ENCODE measurements around the gene TMEM131L. TPM values are rescaled to one million over a fixed set of nuclear protein-coding genes. Genes with fewer than 3 reads are reported as not detected.

The TMEM131L gene
- polyA plus RNA-seq, 3 donors = 11.2 to 58.3 (median 26.0) TPM

- H3K79me2 ChIP-seq (ENCODE audit: insufficient read depth, low read length) = peaks cover 10% of the 10 kb centered on the region
- no peak overlapping the region for H2AFZ ChIP-seq (ENCODE audit: insufficient read depth, low read depth, low read length, poor library complexity, severe bottlenecking)
- no peaks in the 10 kb centered on the region for H3K27me3 ChIP-seq (ENCODE audit: control insufficient read depth in 2 of 2, insufficient read depth in 2 of 2, low read length in 2 of 2)
- Mint-ChIP-seq H3K9me3 (no peaks in the 10 kb centered on the region), H3K36me3 (peaks cover 77 to 86% of the 10 kb centered on the region in 2 donors), H3K27ac (peak overlapping the region; percentile 48 to 87 (median 79)), H3K4me1 (peaks cover 45% of the 10 kb centered on the region), H3K4me3 (peak overlapping the region in 1 of 2 donors; percentile 52), H3K27me3 (ENCODE audit: low read depth in 3 of 3) (no peaks in the 10 kb centered on the region)
- no peaks in the 10 kb centered on the region for H3K9me3 ChIP-seq (replicated peaks in 1 of 2; ENCODE audit: control insufficient read depth in 1 of 2, insufficient read depth in 1 of 2, low read length in 2 of 2)
- no peak for DNase-seq
- H3K4me3 ChIP-seq (replicated peaks in 1 of 3; ENCODE audit: low read depth in 2 of 3, low read length in 3 of 3) = no peak overlapping the region
- H3K36me3 ChIP-seq (replicated peaks in 1 of 2; ENCODE audit: control insufficient read depth in 1 of 2, insufficient read depth in 2 of 2, low read length in 2 of 2) = peaks cover 86 to 91% of the 10 kb centered on the region in 2 donors
- H3K9ac ChIP-seq (ENCODE audit: insufficient read depth, low read length, poor library complexity, severe bottlenecking) = no peak overlapping the region
- peaks cover 26 to 29% of the 10 kb centered on the region in 2 donors for H3K4me1 ChIP-seq (ENCODE audit: control insufficient read depth in 1 of 2, insufficient read depth in 2 of 2, low read length in 2 of 2)
- TF ChIP-seq CTCF (IDR thresholded peaks at IDR 0.05) = no peak
- WGBS (ENCODE audit: insufficient coverage) = 21% methylated on average over 11 of the region's 12 CpGs
- H3K4me2 ChIP-seq (replicated peaks; ENCODE audit: extremely low read depth, low read length, poor library complexity, severe bottlenecking) = peak overlapping the region; percentile 24
- peaks cover 75% of the 10 kb centered on the region for H4K20me1 ChIP-seq (ENCODE audit: insufficient read depth, low read length)
- H3K27ac ChIP-seq (ENCODE audit: low read depth in 1 of 2, low read length in 2 of 2) = peak overlapping the region in 1 of 2 donors; percentile 75
- intact Hi-C loops (cut with micrococcal nuclease) = no loop called here
Measured at GRCh38 chr4:153622778-153623240, 156.6 kb downstream of the TMEM131L start.

- no peak overlapping the region for H3K9ac ChIP-seq (ENCODE audit: insufficient read depth, low read length, poor library complexity, severe bottlenecking)
- H3K27me3 ChIP-seq (ENCODE audit: control insufficient read depth in 2 of 2, insufficient read depth in 2 of 2, low read length in 2 of 2) = no peaks in the 10 kb centered on the region
- Mint-ChIP-seq H3K4me3 (no peak overlapping the region), H3K27me3 (ENCODE audit: low read depth in 3 of 3) (no peaks in the 10 kb centered on the region), H3K4me1 (peaks cover 45% of the 10 kb centered on the region), H3K36me3 (peaks cover 79 to 86% of the 10 kb centered on the region in 2 donors), H3K9me3 (no peaks in the 10 kb centered on the region), H3K27ac (peak overlapping the region; percentile 48 to 87 (median 79))
- intact Hi-C loops (cut with micrococcal nuclease) = no loop called here
- peak overlapping the region in 1 of 2 donors; percentile 75 for H3K27ac ChIP-seq (ENCODE audit: low read depth in 1 of 2, low read length in 2 of 2)
- peak overlapping the region; percentile 24 for H3K4me2 ChIP-seq (replicated peaks; ENCODE audit: extremely low read depth, low read length, poor library complexity, severe bottlenecking)
- no peak overlapping the region for H2AFZ ChIP-seq (ENCODE audit: insufficient read depth, low read depth, low read length, poor library complexity, severe bottlenecking)
- H4K20me1 ChIP-seq (ENCODE audit: insufficient read depth, low read length) = peaks cover 72% of the 10 kb centered on the region
- DNase-seq = no peak
- H3K36me3 ChIP-seq (replicated peaks in 1 of 2; ENCODE audit: control insufficient read depth in 1 of 2, insufficient read depth in 2 of 2, low read length in 2 of 2) = peaks cover 87 to 91% of the 10 kb centered on the region in 2 donors
- H3K9me3 ChIP-seq (replicated peaks in 1 of 2; ENCODE audit: control insufficient read depth in 1 of 2, insufficient read depth in 1 of 2, low read length in 2 of 2) = no peaks in the 10 kb centered on the region
- no CpG with 5 or more reads among the region's 2 CpGs for WGBS (ENCODE audit: insufficient coverage)
- no peak overlapping the region for H3K4me3 ChIP-seq (replicated peaks in 1 of 3; ENCODE audit: low read depth in 2 of 3, low read length in 3 of 3)
- H3K4me1 ChIP-seq (ENCODE audit: control insufficient read depth in 1 of 2, insufficient read depth in 2 of 2, low read length in 2 of 2) = peaks cover 26 to 29% of the 10 kb centered on the region in 2 donors
- TF ChIP-seq CTCF (IDR thresholded peaks at IDR 0.05) = no peak
- H3K79me2 ChIP-seq (ENCODE audit: insufficient read depth, low read length) = peaks cover 10% of the 10 kb centered on the region
Measured at GRCh38 chr4:153623491-153623890, 157.3 kb downstream of the TMEM131L start.

All from CD14-positive monocyte (primary cell).